Endothelial cell (in vitro differentiated cells): ENCODE measurements around the gene SPIN1. TPM values are rescaled to one million over a fixed set of nuclear protein-coding genes. Genes with fewer than 3 reads are reported as not detected.
A peak's percentile ranks its signal among the peaks of the same experiment; 100 is the strongest.
"Not testable (repeated sequence)": the region's sequence is repeated elsewhere in the genome, so short reads cannot be mapped to it uniquely, and the experiment has no call there.

Experiments
- DNase-seq: peaks from one replicate; pipeline ENCODE4 v3.0.0; 2021; ENCODE audit warnings: low spot score
- H3K27ac Mint-ChIP-seq: one replicate; pipeline ENCODE4 v1.8.0; 2021; ENCODE audit warnings: mixed read lengths, inconsistent platforms; ENCODE audit not compliant: unreplicated experiment
- H3K27me3 Mint-ChIP-seq: one replicate; pipeline ENCODE4 v1.8.0; 2021; ENCODE audit warnings: mild to moderate bottlenecking, moderate library complexity, mixed read lengths, inconsistent platforms; ENCODE audit not compliant: unreplicated experiment
- H3K36me3 Mint-ChIP-seq: one replicate; pipeline ENCODE4 v1.8.0; 2021; ENCODE audit warnings: mild to moderate bottlenecking, low read depth, mixed read lengths, inconsistent platforms; ENCODE audit not compliant: unreplicated experiment
- H3K4me1 Mint-ChIP-seq: one replicate; pipeline ENCODE4 v1.8.0; 2021; ENCODE audit warnings: mild to moderate bottlenecking, mixed read lengths, inconsistent platforms; ENCODE audit not compliant: unreplicated experiment
- H3K4me3 Mint-ChIP-seq: one replicate; pipeline ENCODE4 v1.8.0; 2021; ENCODE audit warnings: mild to moderate bottlenecking, mixed read lengths, inconsistent platforms; ENCODE audit not compliant: unreplicated experiment
- H3K9me3 Mint-ChIP-seq: one replicate; pipeline ENCODE4 v1.8.0; 2021; ENCODE audit warnings: mixed read lengths, inconsistent platforms; ENCODE audit not compliant: unreplicated experiment
- CTCF ChIP-seq: fragments of 200-600 bp; sonication (generic); IDR thresholded peaks from one replicate; pipeline ENCODE4 v1.5.0; 2021; ENCODE audit warnings: antibody characterized with exemption; ENCODE audit not compliant: unreplicated experiment
- long read RNA-seq: library from polyadenylated mRNA; unstranded; transcript quantifications from one replicate; pipeline ENCODE4 v2.0.0, GENCODE V29; 2020; ENCODE audit not compliant: unreplicated experiment
- total RNA-seq: library from RNA; stranded (reverse); fragmentation: NEBNext Ultra II Directional; extraction: Animal tissue kit (Norgen Biotek cat#: 25700); gene quantifications from one replicate; pipeline ENCODE4 v1.2.1, GENCODE V29; 2021; ENCODE audit not compliant: unreplicated experiment

SPIN1 gene
- total RNA-seq = 97.3 TPM
- long read RNA-seq, full-length matches to known transcripts = 4 of 9 reads
- long read RNA-seq, partial matches to known transcripts = 1 of 9 reads
- long read RNA-seq, other reads (novel, unspliced or antisense) = 4 of 9 reads

DNA sequence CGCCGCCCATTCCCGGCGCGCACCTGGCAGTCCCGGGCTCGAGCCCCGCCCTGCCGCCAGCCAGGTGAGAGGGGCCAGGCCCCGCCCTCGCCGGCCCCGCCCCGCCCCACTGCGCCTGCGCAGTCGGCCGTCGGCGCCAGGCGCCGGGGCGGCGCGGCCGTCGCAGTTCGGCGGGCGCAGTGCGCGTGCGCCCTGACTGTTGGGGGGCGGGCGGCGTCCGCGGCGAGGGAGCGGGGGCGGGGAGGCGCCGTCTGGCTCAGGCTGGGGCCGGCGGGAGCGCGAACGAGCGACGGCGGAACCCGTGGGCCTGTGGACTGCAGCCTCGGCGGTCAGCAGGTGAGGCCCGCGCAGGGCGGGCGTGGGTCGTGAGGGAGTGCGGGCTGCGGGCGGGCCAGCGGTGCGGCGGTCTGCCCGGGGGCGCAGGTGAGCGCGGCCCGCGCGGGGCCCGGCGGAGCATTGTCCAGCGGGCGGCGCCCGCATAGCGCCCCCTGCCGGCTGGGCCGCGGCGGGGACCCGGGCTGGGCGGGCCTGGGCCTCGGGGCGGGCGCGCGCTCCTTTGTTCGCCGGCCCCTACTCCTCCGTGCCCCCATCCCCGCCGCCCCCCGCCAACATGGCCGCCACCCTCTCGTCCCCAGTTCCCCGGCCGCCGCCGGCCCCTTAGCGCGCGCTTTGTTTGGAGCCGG lies at the start of gene SPIN1:
Gene SPIN1 (plus strand): TSS at position 242 of the 683 bp plus-strand sequence. CDS start 38,096 bp downstream, outside the sequence.
- DNase-seq = peak; percentile 91
- Mint-ChIP-seq H3K36me3 (peaks cover 5% of the 10 kb centered on the region), H3K27ac (peak within 1 kb of the TSS; percentile 98), H3K4me1 (peaks cover 36% of the 10 kb centered on the region), H3K4me3 (peak within 1 kb of the TSS; percentile 97), H3K9me3 (no peaks in the 10 kb centered on the region), H3K27me3 (peaks cover 15% of the 10 kb centered on the region)
- peak; percentile 55 for TF ChIP-seq CTCF

DNA sequence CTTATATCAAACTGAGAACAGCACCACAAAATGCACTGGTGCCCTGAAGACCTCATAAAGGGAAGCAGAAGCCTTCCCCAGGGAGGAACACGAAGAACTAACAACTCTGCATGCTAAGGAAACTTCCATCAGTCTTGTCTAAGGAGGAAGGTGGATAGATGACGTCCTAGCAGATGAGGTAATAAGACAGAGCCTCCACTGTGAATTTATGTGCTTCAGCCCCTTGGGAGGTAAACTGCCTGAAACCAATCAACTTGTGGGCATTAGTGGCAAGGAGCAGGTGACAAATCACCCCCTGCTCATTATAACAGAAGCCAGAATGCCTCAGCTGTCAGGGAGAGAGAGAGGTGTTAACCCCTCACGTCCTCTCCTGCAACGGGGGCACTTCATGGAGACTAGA lies 48.9 kb upstream of the SPIN1 start:
- Mint-ChIP-seq H3K27ac (no peak overlapping the region), H3K36me3 (no peaks in the 10 kb centered on the region)

DNA sequence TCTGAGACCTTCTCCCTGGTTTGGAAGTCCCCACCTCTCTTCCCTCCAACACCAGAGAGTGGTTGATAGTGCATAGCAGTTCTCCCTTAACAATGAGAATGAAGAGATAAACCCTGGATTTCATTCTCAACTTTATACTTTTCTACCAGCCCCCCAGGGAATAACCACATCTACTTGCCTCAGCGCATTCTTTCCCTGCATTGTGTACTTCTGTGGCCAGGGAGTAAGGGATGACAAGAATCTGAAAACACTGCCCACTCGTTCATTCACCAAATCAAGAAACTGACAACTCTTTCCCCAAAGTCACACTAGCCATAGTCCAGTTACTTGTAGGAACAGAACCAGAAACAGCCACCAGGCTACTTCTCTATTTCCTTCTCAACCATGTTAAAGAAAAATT lies 46.0 kb upstream of the SPIN1 start:
- Mint-ChIP-seq H3K9me3 (no peaks in the 10 kb centered on the region), H3K36me3 (peaks cover 3% of the 10 kb centered on the region), H3K4me3 (no peak overlapping the region), H3K27ac (no peak overlapping the region), H3K27me3 (peaks cover 2% of the 10 kb centered on the region), H3K4me1 (peaks cover 7% of the 10 kb centered on the region)
- no peak for TF ChIP-seq CTCF
- no peak for DNase-seq

More for the DNA sequence above, 48.9 kb upstream of the SPIN1 start:
- TF ChIP-seq CTCF = no peak
- H3K4me1 Mint-ChIP-seq = peaks cover 7% of the 10 kb centered on the region
- peaks cover 2% of the 10 kb centered on the region for H3K27me3 Mint-ChIP-seq
- H3K4me3 Mint-ChIP-seq = no peak overlapping the region
- no peak for DNase-seq
- H3K9me3 Mint-ChIP-seq = no peaks in the 10 kb centered on the region

DNA sequence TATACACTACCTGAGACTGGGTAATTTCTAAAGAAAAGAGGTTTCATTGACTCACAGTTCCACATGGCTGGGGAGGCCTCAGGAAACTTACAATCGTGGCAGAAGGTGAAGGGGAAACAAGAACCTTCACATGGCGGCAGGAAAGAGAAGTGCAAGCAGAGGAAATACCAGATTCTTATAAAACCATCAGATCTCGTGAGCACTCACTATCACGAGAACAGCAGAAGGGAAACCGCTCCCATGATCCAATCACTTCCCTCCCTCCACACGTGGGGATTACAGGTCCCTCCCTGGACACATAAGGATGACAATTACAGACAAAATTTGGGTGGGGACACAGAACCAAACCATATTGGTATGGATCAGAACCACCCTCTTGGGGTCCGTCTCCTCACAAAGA lies 44.2 kb upstream of the SPIN1 start:
- Mint-ChIP-seq H3K27me3 (peaks cover 2% of the 10 kb centered on the region), H3K4me1 (peaks cover 5% of the 10 kb centered on the region), H3K4me3 (no peak overlapping the region), H3K27ac (no peak overlapping the region), H3K36me3 (peaks cover 3% of the 10 kb centered on the region), H3K9me3 (no peaks in the 10 kb centered on the region)
- no peak for DNase-seq
- no peak for TF ChIP-seq CTCF

- H3K4me3 Mint-ChIP-seq, DNase-seq, H3K27ac Mint-ChIP-seq, H3K36me3 Mint-ChIP-seq, H3K9me3 Mint-ChIP-seq, H3K4me1 Mint-ChIP-seq, H3K27me3 Mint-ChIP-seq: not testable (repeated sequence)
These were observed 37.9 kb upstream of the SPIN1 start for GRCh38 chr9:88350354-88350753.
